OCI-LY7 (cell line): Measurements from ENCODE around the gene TNS3. TPM values are rescaled to one million over a fixed set of nuclear protein-coding genes. Genes with fewer than 3 reads are reported as not detected.

Experiments used
- BruUV-seq: library from RNA; stranded (reverse); fragments of 400-500 nt; replicated peaks from 2 replicates; lab custom pipeline; 2021; lab: Mats Ljungman, UMichigan
- CTCF ChIA-PET: fragments of 300-600 bp; sonication (Branson Sonifier 250); formaldehyde crosslinking; loops from one replicate; lab custom pipeline; 2022; ENCODE audit warnings: antibody characterized with exemption; ENCODE audit not compliant: unreplicated experiment; lab: Charles Lee
- POLR2A ChIA-PET: fragments of 300-600 bp; sonication (Branson Sonifier 250); formaldehyde crosslinking; loops from one replicate; lab custom pipeline; 2022; ENCODE audit warnings: antibody characterized with exemption; lab: Charles Lee
- DNase-seq: peaks from one replicate; pipeline ENCODE4 v3.0.0-alpha.2; 2015; ENCODE audit warnings: low spot score
- H2AFZ ChIP-seq: fragments of 200-600 bp; sonication (generic), shearing (Covaris generic); 2 replicates; pipeline ENCODE4 v1.6.1; 2014; ENCODE audit warnings: mild to moderate bottlenecking, antibody characterized with exemption, low read length, moderate library complexity
- H3K27ac ChIP-seq: fragments of 200-600 bp; sonication (generic); 2 replicates; pipeline ENCODE4 v1.5.1; 2014; ENCODE audit warnings: mixed run types, low read depth, mild to moderate bottlenecking, moderate library complexity, low read length, inconsistent platforms; ENCODE audit not compliant: poor library complexity, severe bottlenecking
- H3K36me3 ChIP-seq: fragments of 200-600 bp; sonication (generic); 2 replicates; pipeline ENCODE4 v1.6.1; 2014; ENCODE audit warnings: mild to moderate bottlenecking, antibody characterized with exemption, low read length, moderate library complexity, mixed read lengths; ENCODE audit not compliant: insufficient read depth
- H3K4me1 ChIP-seq: fragments of 200-600 bp; sonication (generic); 2 replicates; pipeline ENCODE4 v1.5.1; 2014; ENCODE audit warnings: mild to moderate bottlenecking, low read length; ENCODE audit not compliant: insufficient read depth, poor library complexity, severe bottlenecking
- H3K4me2 ChIP-seq: fragments of 200-600 bp; sonication (generic); 2 replicates; pipeline ENCODE4 v1.6.1; 2014; ENCODE audit warnings: mild to moderate bottlenecking, low read length
- H3K4me3 ChIP-seq: fragments of 200-600 bp; sonication (generic); 2 replicates; pipeline ENCODE4 v1.5.1; 2014; ENCODE audit warnings: mild to moderate bottlenecking, low read depth, low read length; ENCODE audit not compliant: poor library complexity, severe bottlenecking
- H3K79me2 ChIP-seq: fragments of 200-600 bp; sonication (generic); 2 replicates; pipeline ENCODE4 v1.6.1; 2016; ENCODE audit warnings: low read depth, mild to moderate bottlenecking, low read length, moderate library complexity, mixed read lengths; ENCODE audit not compliant: insufficient read depth
- H3K9me2 ChIP-seq: fragments of 200-600 bp; sonication (generic); 2 replicates; pipeline ENCODE4 v1.6.1; 2016; ENCODE audit warnings: mild to moderate bottlenecking, low read length, mixed read lengths; ENCODE audit not compliant: insufficient read depth
- H3K9me3 ChIP-seq: fragments of 200-600 bp; sonication (generic); 2 replicates; pipeline ENCODE4 v1.6.1; 2014; ENCODE audit warnings: mild to moderate bottlenecking, mixed run types, low read length, mixed read lengths
- H4K20me1 ChIP-seq: fragments of 200-600 bp; sonication (generic); 2 replicates; pipeline ENCODE4 v1.6.1; 2014; ENCODE audit warnings: mild to moderate bottlenecking, antibody characterized with exemption, low read length, moderate library complexity, mixed read lengths; ENCODE audit not compliant: insufficient read depth
- EZH2phosphoT487 ChIP-seq: fragments of 200-600 bp; sonication (generic); IDR thresholded peaks from 2 replicates; pipeline ENCODE4 v1.6.1; 2018; ENCODE audit warnings: low read depth, borderline replicate concordance, mild to moderate bottlenecking, mixed run types, antibody characterized with exemption, low read length, moderate library complexity, mixed read lengths
- intact Hi-C: fragments of 100-400 bp; cut with micrococcal nuclease; formaldehyde crosslinking; loops from one replicate; pipeline ENCODE4 v1.10.0; 2022; ENCODE audit not compliant: unreplicated experiment
- total RNA-seq, 2 experiments: library from RNA; depleted of rRNA in 1 of 2; stranded (reverse); fragments of >200 nt in 1 of 2; shearing (Covaris generic) in 1 of 2; gene quantifications; 2 replicates each; pipeline ENCODE4 v1.2.3, GENCODE V29; 2014 to 2022
- TF ChIP-seq, protein P1 (sequence below): fragments of 200-600 bp; sonication (generic); conservative IDR thresholded peaks from 2 replicates; pipeline ENCODE4 v1.5.1; 2014; ENCODE audit warnings: mild to moderate bottlenecking, antibody characterized with exemption, low read length, moderate library complexity, mixed read lengths

TNS3 gene
- total RNA-seq, 2 experiments from 2014 or later, result 9.5 to 42.1 TPM

DNA sequence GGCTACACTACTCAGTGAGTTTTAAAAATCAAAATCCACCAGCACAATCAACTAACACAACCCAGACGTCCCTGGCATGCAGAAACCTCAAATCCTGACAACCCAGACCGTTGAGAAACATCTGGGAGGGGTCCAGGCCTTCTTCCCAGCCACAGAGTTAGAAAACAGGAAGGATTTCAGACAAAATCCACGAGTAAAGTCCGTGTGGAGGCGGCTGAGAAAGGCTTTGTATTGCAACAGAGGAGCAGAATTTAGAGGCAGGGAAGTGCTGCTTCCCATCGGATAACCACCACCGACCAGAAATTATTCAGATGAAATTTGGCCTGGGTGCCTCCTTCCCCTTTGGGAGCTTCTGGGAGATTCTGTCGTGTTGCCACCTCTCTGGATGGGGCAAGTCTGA lies 61.5 kb downstream of the TNS3 start:
- no peak overlapping the region for H3K4me3 ChIP-seq
- no peak for DNase-seq
- H3K9me2 ChIP-seq, result no peaks in the 10 kb centered on the region
- H3K36me3 ChIP-seq, result 0 out of 2 replicates have a peak, but pooled peaks cover 3% of the 10 kb centered on the region
- POLR2A ChIA-PET, result interaction anchor here (1.5 kb wide), 1 partner anchor 23 kb away, joined by 6 read pairs; no protein-coding TSS in a partner anchor
- H3K4me2 ChIP-seq, result no peak overlapping the region
- intact Hi-C loops, result no loop called here
- no peaks in the 10 kb centered on the region for H3K4me1 ChIP-seq
- no peaks in the 10 kb centered on the region for H4K20me1 ChIP-seq
- no peaks in the 10 kb centered on the region for H3K79me2 ChIP-seq
- H2AFZ ChIP-seq, result no peak overlapping the region
- H3K27ac ChIP-seq, result no peak overlapping the region
- TF ChIP-seq, protein P1, sequence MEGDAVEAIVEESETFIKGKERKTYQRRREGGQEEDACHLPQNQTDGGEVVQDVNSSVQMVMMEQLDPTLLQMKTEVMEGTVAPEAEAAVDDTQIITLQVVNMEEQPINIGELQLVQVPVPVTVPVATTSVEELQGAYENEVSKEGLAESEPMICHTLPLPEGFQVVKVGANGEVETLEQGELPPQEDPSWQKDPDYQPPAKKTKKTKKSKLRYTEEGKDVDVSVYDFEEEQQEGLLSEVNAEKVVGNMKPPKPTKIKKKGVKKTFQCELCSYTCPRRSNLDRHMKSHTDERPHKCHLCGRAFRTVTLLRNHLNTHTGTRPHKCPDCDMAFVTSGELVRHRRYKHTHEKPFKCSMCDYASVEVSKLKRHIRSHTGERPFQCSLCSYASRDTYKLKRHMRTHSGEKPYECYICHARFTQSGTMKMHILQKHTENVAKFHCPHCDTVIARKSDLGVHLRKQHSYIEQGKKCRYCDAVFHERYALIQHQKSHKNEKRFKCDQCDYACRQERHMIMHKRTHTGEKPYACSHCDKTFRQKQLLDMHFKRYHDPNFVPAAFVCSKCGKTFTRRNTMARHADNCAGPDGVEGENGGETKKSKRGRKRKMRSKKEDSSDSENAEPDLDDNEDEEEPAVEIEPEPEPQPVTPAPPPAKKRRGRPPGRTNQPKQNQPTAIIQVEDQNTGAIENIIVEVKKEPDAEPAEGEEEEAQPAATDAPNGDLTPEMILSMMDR, result no peak
- TF ChIP-seq EZH2phosphoT487, result no peak
- H3K9me3 ChIP-seq, result no peaks in the 10 kb centered on the region
- CTCF ChIA-PET, result no interaction called here
- no TSS peak for BruUV-seq

DNA sequence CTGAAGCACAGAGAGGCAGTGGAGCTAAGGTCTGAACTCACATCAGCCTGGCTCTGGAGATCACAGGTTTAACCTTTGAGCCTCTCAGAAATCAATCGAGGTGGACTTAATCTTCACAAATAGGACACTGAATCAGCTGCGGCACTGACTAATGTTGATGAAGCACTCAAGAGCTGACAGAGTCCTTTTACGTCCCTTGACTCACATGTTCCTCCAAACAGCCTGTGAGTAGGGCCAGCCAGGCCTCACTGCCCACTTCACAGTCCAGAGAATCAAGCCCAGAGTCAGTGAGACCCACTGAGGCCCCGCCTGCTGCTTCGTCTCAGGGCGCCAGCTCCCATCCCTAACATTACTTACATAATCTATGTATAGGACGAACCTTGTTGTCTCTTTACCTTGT lies 63.1 kb downstream of the TNS3 start:
- Histone ChIP-seq H3K9me2 (no peaks in the 10 kb centered on the region), H3K4me3 (no peak overlapping the region), H2AFZ (no peak overlapping the region), H3K4me2 (no peak overlapping the region), H3K36me3 (0 out of 2 replicates have a peak, but pooled peaks cover 3% of the 10 kb centered on the region), H3K4me1 (no peaks in the 10 kb centered on the region), H3K9me3 (no peaks in the 10 kb centered on the region), H4K20me1 (no peaks in the 10 kb centered on the region), H3K79me2 (no peaks in the 10 kb centered on the region), H3K27ac (no peak overlapping the region)
- no TSS peak for BruUV-seq
- CTCF ChIA-PET, result no interaction called here
- intact Hi-C loops, result no loop called here
- no peak for TF ChIP-seq EZH2phosphoT487
- TF ChIP-seq, protein P1, result no peak
- DNase-seq, result no peak
- POLR2A ChIA-PET, result no interaction called here

DNA sequence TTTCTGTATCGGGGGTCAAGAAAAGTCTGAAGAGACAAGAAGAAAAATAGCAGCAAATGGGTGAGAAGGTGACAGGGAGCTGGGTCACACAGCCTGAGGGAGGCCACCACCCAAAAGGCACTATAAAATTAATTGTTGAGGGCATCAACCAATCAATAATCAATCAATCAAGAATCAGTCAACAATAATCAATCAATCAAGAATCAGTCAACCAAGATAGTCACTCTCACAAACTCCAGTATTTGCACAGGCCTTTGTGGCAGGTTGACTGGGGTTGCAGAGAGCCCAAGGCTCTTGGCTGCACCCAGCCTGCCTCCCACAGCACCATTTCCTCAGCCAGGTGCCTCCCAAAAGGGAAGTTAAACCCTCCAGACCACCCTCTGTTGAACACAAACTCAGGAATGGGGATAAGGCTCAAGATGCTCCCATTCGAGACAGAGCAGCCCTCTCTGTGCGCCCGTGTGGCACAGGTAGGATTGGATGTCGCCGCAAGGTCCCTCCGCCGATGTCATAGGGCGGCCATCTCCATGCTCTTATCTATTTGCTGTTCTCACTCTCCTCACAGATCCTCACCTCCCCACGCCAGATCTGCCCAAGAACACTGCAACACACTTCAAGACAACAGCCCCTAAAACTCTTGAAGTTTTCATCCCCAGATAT lies 64.0 kb downstream of the TNS3 start:
- ChIA-PET POLR2A (no interaction called here), CTCF (no interaction called here)
- TF ChIP-seq, protein P1, result no peak
- no peak for TF ChIP-seq EZH2phosphoT487
- no TSS peak for BruUV-seq
- DNase-seq, result no peak
- H3K4me3 ChIP-seq, result no peak overlapping the region
- no peak overlapping the region for H2AFZ ChIP-seq
- no peaks in the 10 kb centered on the region for H3K9me2 ChIP-seq
- H3K79me2 ChIP-seq, result no peaks in the 10 kb centered on the region
- H3K4me1 ChIP-seq, result no peaks in the 10 kb centered on the region
- H3K4me2 ChIP-seq, result no peak overlapping the region
- H3K27ac ChIP-seq, result no peak overlapping the region
- 0 out of 2 replicates have a peak, but pooled peaks cover 3% of the 10 kb centered on the region for H3K36me3 ChIP-seq
- no peaks in the 10 kb centered on the region for H4K20me1 ChIP-seq
- intact Hi-C loops, result no loop called here
- H3K9me3 ChIP-seq, result no peaks in the 10 kb centered on the region
